Measurements from ENCODE around the gene CDK14.

- TF ChIP-seq, protein P1, sequence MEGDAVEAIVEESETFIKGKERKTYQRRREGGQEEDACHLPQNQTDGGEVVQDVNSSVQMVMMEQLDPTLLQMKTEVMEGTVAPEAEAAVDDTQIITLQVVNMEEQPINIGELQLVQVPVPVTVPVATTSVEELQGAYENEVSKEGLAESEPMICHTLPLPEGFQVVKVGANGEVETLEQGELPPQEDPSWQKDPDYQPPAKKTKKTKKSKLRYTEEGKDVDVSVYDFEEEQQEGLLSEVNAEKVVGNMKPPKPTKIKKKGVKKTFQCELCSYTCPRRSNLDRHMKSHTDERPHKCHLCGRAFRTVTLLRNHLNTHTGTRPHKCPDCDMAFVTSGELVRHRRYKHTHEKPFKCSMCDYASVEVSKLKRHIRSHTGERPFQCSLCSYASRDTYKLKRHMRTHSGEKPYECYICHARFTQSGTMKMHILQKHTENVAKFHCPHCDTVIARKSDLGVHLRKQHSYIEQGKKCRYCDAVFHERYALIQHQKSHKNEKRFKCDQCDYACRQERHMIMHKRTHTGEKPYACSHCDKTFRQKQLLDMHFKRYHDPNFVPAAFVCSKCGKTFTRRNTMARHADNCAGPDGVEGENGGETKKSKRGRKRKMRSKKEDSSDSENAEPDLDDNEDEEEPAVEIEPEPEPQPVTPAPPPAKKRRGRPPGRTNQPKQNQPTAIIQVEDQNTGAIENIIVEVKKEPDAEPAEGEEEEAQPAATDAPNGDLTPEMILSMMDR (IDR thresholded peaks at IDR 0.05; ENCODE audit: extremely low read depth in 1 of 2, insufficient read depth in 1 of 2, low read depth in 1 of 2, low read length in 2 of 2), result no peak
- TF ChIP-seq POLR2A (IDR thresholded peaks at IDR 0.05; ENCODE audit: low read depth, low read length), result no peak
Measured at GRCh38 chr7:90599038-90599437, 2.9 kb downstream of the CDK14 start.
